HG03196 (cell line): ENCODE results near the gene TRA2A.

ENCODE experiments used
- ATAC-seq: cut with Tn5 transposase; IDR thresholded peaks from one replicate; pipeline ENCODE4 v1.9.1; 2021; ENCODE audit not compliant: unreplicated experiment

Gene TRA2A

GRCh38 chr7:23471106-23471859, 60.5 kb downstream of the TRA2A start:
- peak; percentile 28 for ATAC-seq

GRCh38 chr7:23470330-23471105, 61.3 kb downstream of the TRA2A start, which contains the start of gene IGF2BP3:
Gene IGF2BP3 (minus strand): TSS chr7:23470491. CDS start chr7:23470110, 381 bp downstream.
- ATAC-seq = no peak

GRCh38 chr7:23469961-23470250, 61.9 kb downstream of the TRA2A start:
- ATAC-seq = no peak

- no peak for ATAC-seq
Observed at GRCh38 chr7:23469150-23469960, 62.4 kb downstream of the TRA2A start.

DNA sequence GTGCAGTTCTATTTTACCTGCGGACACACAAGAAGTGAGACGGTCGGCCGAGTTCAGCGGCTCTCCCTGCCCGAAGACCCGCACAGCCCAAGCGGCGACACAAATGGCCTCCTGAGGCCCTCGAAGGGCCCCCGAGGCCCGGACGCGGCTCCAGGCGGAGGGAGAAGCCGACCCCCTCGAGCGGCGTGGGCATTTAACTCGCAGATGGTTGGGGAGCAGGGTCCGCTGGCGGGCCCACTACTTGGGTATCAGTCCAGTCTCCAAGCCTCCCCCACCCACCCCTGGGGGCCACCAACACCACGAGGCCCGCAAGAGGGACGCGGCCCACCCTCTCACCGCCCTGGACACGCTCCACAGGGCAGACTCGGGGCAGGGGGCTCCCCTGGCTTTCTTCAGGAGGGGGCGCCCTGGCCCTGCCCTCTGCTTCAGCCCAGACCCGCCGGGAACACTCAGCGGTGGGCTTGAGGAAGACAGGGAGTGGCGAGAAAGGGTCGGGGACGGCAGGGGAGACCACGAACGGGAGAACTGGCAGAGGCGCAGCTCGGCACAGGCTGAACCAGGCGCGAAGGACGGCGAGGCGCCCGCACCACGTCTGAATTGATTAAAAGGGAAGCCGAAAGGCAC, 63.1 kb downstream of the TRA2A start:
- no peak for ATAC-seq

DNA sequence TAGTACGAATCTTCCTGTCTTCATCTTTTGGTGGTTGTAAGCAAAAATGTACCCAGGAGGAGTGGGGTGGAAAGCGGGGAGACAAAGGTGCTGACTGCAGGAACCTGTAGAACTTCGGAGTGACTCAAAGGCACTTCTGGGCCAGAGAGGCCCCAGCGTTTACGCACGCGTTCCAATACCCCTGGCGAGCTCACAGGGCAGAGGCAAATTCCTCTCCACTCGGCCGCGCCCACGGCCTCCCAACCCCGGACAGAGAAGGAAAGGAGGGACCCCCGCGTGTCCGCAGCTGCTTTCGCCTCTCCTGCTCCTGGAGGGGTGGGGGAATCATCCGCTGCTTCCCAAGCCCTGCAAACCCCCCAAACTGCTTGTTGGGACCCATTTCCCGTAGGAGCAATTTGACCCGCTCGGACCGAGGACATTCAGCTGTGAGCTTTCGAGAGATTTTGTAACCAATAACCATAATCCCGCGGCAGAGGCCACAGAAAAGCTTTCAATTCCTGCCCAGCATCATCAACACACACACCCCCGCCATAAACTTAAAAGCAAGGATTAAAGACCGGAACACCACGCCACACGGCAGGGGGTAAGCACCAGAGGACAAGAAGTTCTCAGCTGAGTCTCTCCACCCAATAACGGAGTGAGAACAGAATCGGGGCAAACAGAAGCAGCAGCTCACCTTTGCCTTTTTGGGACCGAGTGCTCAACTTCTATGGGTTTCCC, 63.8 kb downstream of the TRA2A start:
- no peak for ATAC-seq

GRCh38 chr7:23467291-23467805, 64.4 kb downstream of the TRA2A start:
- no peak for ATAC-seq

- ATAC-seq = no peak
Observed at GRCh38 chr7:23462846-23463245, 68.9 kb downstream of the TRA2A start.

DNA sequence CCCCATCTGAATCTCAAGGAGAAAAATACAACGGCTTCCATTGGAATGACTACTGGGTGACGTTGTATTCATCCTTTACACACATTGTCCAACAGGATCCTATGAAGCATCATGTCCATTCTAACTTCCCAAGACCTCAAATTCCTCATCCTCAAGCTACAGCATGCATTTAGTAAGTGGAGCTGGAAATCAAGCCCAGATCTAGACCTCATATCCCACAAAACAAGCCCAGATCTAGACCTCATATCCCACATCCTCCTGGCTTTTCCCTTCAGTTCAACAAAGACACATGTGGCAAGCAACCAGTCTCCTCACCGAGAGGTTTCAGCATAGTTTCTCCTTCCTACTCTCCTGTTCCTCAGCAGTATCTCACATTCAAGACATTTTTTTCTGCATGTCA, 73.7 kb downstream of the TRA2A start:
- no peak for ATAC-seq

DNA sequence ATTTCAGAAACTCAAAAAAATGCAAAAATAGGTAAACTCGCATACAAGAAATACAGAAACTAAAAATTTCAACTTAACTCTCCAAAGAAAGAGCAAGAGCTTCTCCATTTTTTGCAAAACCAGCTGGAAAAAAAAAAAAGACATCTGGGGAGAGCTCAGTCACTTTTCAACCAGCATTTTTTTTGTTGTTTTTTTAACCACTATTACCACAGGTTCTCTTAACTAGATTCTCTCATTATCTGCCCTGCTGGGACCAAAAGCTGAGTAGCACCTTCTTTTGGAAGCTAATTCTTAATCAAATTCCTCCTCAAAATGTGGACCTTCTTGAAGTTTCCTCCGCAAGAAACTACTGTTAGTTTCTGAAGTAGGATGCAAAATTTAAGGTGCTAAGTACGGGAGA, 75.7 kb downstream of the TRA2A start:
- no peak for ATAC-seq

- ATAC-seq = no peak
Observed at GRCh38 chr7:23454881-23455526, 76.8 kb downstream of the TRA2A start.
